Testis (tissue), 2 donors: ENCODE results near the gene IFITM10.

Source experiments
- POLR2A ChIP-seq: fragments of 450-650 bp; IDR thresholded peaks from one replicate; pipeline ENCODE4 v1.6.1; 2017; ENCODE audit warnings: antibody characterized with exemption, mild to moderate bottlenecking, moderate library complexity
- TF ChIP-seq, protein P1 (sequence below), 3 experiments: fragments of 450-650 bp in 2 of 3; fragments of 200-600 bp in 1 of 3; sonication (generic) in 1 of 3; IDR thresholded peaks; one replicate each; pipeline ENCODE4 v1.5.1; 2016 to 2019; ENCODE audit warnings: antibody characterized with exemption in 3 of 3, mild to moderate bottlenecking in 2 of 3, moderate library complexity in 1 of 3

DNA sequence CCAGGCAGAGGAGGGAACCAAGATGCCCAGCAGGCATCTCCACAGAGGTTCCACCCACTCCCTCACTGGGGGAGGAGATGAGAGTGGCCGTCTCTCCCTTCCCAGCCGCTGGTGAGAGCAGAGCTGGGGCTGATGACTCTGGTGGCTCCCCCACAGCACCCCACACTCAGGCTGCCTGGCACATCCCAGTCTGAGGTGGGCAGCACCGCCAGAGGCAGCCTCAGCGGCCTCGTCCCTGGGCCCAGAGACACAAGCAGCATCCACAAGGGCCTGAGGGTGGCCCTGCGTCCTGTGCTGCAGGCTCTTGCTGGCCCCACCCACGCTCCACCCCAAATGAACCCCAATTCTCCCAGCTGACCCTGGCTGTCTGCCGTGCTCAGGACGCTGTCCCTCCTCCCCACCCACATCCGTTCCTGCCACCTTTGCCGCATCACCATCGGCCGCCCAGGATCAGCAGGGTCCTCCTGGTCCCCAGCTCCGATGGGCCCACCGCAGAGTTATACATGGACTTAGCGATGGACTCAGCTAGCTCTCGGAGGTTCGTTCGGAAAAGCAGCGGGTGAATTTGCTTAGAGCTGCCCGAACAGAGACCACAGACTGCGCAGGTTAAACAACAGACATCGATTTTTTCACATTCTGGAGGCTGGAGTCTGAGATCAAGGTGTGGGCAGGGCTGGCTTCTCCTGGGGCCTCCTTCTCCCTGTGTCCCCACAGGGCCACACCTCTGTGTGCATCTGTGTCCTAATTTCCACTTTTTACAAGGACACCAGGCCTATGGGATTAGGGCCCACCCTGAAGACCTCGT, 33.5 kb upstream of the IFITM10 start:
- no peak for TF ChIP-seq POLR2A
- TF ChIP-seq, protein P1, sequence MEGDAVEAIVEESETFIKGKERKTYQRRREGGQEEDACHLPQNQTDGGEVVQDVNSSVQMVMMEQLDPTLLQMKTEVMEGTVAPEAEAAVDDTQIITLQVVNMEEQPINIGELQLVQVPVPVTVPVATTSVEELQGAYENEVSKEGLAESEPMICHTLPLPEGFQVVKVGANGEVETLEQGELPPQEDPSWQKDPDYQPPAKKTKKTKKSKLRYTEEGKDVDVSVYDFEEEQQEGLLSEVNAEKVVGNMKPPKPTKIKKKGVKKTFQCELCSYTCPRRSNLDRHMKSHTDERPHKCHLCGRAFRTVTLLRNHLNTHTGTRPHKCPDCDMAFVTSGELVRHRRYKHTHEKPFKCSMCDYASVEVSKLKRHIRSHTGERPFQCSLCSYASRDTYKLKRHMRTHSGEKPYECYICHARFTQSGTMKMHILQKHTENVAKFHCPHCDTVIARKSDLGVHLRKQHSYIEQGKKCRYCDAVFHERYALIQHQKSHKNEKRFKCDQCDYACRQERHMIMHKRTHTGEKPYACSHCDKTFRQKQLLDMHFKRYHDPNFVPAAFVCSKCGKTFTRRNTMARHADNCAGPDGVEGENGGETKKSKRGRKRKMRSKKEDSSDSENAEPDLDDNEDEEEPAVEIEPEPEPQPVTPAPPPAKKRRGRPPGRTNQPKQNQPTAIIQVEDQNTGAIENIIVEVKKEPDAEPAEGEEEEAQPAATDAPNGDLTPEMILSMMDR (IDR thresholded peaks at IDR 0.05) = no peak
